Left ventricle myocardium inferior (tissue), 1 donor: ENCODE data around the gene NCLN. TPM values are rescaled to one million over a fixed set of nuclear protein-coding genes. Genes with fewer than 3 reads are reported as not detected.
A peak's percentile ranks its signal among the peaks of the same experiment; 100 is the strongest.
"Not testable (repeated sequence)": the region's sequence is repeated elsewhere in the genome, so short reads cannot be mapped to it uniquely, and the experiment has no call there.

Source experiments
- DNase-seq: peaks from one replicate; pipeline ENCODE4 v3.0.0-alpha.2; 2020
- H3K27ac ChIP-seq: fragments of 200-600 bp; replicated peaks from 2 replicates; pipeline ENCODE4 v1.8.0; 2021
- H3K27me3 ChIP-seq: fragments of 200-600 bp; 2 replicates; pipeline ENCODE4 v1.8.0; 2021; ENCODE audit warnings: low read depth
- H3K36me3 ChIP-seq: fragments of 200-600 bp; 2 replicates; pipeline ENCODE4 v1.8.0; 2021
- H3K4me1 ChIP-seq: fragments of 200-600 bp; 2 replicates; pipeline ENCODE4 v1.8.0; 2021
- H3K4me3 ChIP-seq: fragments of 200-600 bp; 2 replicates; pipeline ENCODE4 v1.8.0; 2021; ENCODE audit warnings: mild to moderate bottlenecking, moderate library complexity
- H3K9me3 ChIP-seq: fragments of 200-600 bp; replicated peaks from 2 replicates; pipeline ENCODE4 v1.8.0; 2021
- intact Hi-C: fragments of 100-400 bp; cut with micrococcal nuclease; formaldehyde crosslinking; loops from one replicate; pipeline ENCODE4 v1.11.0; 2022
- total RNA-seq: library from RNA; stranded (reverse); fragmentation: NEBNext Ultra II Directional; extraction: Animal tissue kit (Norgen Biotek cat#: 25700); gene quantifications from one replicate; pipeline ENCODE4 v1.2.1, GENCODE V29; 2021
- TF ChIP-seq, protein P1 (sequence below): fragments of 200-600 bp; IDR thresholded peaks from 2 replicates; pipeline ENCODE4 v1.8.0; 2021; ENCODE audit warnings: antibody characterized with exemption, mild to moderate bottlenecking, borderline replicate concordance
- donor health status: DM: no; HTN: yes; CAD: no; lungs with severe emphysema.

NCLN gene
- total RNA-seq, 1 donor from 2014 or later: 28.3 TPM

DNA sequence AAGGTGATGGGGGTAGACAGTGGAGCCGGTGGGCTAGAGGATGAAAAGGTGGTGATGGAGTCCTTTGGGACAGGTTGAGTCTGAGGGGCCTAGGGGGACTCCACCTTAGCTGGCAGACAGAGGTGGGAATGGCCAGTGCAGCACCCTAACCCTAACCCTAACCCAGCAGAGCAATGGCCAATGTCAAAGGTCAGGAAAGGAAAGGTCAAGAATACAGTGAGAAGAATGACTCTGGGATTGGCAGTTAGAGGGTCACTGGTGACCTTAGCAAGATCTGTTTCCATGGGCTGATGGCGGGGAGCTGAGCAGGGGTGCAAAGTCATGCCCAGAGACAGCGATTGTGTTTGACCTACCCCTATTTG is 33.3 kb upstream of the NCLN start:
- no peak overlapping the region for H3K27ac ChIP-seq
- peaks cover 12% of the 10 kb centered on the region for H3K4me1 ChIP-seq
- no peak for DNase-seq
- peaks cover 22% of the 10 kb centered on the region for H3K27me3 ChIP-seq
- no peaks in the 10 kb centered on the region for H3K36me3 ChIP-seq
- no peak overlapping the region for H3K4me3 ChIP-seq
- intact Hi-C loops: no loop called here
- TF ChIP-seq, protein P1, sequence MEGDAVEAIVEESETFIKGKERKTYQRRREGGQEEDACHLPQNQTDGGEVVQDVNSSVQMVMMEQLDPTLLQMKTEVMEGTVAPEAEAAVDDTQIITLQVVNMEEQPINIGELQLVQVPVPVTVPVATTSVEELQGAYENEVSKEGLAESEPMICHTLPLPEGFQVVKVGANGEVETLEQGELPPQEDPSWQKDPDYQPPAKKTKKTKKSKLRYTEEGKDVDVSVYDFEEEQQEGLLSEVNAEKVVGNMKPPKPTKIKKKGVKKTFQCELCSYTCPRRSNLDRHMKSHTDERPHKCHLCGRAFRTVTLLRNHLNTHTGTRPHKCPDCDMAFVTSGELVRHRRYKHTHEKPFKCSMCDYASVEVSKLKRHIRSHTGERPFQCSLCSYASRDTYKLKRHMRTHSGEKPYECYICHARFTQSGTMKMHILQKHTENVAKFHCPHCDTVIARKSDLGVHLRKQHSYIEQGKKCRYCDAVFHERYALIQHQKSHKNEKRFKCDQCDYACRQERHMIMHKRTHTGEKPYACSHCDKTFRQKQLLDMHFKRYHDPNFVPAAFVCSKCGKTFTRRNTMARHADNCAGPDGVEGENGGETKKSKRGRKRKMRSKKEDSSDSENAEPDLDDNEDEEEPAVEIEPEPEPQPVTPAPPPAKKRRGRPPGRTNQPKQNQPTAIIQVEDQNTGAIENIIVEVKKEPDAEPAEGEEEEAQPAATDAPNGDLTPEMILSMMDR: no peak
- no peaks in the 10 kb centered on the region for H3K9me3 ChIP-seq

DNA sequence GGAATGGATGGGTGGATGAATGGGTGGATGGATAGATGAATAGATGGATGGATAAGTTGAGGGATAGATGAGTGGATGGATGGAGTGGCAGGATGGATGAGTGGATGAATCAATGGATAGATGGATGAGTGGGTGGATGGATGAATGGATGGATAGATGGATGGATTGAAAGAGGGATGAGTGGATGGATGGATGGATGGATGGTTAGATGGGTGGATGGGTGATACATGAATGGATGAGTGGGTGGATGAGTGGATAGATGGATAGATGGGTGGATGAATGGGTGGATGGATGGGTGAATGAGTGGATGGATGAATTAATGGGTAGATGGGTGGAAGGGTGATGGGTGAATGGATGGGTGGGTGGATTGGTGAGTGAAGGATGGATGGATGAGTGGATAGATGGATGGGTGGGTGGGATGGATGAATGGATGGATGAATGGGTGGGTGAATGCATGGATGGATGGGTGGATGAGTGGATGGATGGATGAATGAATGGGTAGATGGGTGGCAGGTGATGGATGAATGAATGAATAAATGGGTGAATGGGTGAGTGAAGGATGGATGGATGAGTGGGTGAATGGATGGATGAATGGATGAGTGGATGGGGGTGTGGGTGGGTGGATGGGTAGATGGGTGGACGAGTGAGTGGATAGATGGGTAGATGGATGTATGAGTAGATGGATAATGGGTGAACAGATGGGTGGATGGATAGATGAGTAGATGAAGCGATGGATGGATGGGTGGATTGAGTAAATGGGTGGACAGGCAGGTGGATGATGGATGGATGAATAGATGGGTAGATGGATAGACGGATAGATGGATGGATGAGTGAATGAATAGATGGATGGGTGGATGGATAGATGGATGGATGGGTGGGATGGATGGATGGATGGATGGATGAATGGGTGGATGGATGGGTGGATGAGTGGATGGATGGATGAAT is 32.2 kb upstream of the NCLN start:
- H3K4me3 ChIP-seq: no peak overlapping the region
- TF ChIP-seq, protein P1: no peak
- no peaks in the 10 kb centered on the region for H3K9me3 ChIP-seq
- no peaks in the 10 kb centered on the region for H3K36me3 ChIP-seq
- H3K27me3 ChIP-seq: peaks cover 22% of the 10 kb centered on the region
- no peak for DNase-seq
- no peak overlapping the region for H3K27ac ChIP-seq
- H3K4me1 ChIP-seq: peaks cover 12% of the 10 kb centered on the region
- intact Hi-C loops: no loop called here

DNA sequence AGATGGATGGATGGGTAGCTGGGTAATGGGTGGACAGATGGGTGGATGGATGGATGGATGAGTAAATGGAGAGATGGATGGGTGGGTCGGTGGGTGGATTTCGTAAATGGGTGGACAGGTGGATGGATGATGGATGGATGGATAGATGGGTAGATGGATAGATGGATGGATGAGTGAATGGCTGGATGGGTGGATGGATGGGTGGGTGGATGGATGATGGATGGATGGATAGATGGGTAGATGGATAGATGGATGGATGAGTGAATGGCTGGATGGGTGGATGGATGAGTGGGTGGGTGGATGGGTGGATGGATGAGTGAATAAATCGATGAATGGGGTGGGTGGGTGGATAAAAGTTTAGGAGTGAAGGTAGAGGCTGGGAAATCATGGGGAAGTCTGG is 31.3 kb upstream of the NCLN start:
- peaks cover 12% of the 10 kb centered on the region for H3K4me1 ChIP-seq
- H3K27ac ChIP-seq: peak overlapping the region; percentile 76
- H3K36me3 ChIP-seq, H3K9me3 ChIP-seq, intact Hi-C loops, DNase-seq: not testable (repeated sequence)
- H3K4me3 ChIP-seq: peak overlapping the region; percentile 37
- H3K27me3 ChIP-seq: peaks cover 22% of the 10 kb centered on the region

DNA sequence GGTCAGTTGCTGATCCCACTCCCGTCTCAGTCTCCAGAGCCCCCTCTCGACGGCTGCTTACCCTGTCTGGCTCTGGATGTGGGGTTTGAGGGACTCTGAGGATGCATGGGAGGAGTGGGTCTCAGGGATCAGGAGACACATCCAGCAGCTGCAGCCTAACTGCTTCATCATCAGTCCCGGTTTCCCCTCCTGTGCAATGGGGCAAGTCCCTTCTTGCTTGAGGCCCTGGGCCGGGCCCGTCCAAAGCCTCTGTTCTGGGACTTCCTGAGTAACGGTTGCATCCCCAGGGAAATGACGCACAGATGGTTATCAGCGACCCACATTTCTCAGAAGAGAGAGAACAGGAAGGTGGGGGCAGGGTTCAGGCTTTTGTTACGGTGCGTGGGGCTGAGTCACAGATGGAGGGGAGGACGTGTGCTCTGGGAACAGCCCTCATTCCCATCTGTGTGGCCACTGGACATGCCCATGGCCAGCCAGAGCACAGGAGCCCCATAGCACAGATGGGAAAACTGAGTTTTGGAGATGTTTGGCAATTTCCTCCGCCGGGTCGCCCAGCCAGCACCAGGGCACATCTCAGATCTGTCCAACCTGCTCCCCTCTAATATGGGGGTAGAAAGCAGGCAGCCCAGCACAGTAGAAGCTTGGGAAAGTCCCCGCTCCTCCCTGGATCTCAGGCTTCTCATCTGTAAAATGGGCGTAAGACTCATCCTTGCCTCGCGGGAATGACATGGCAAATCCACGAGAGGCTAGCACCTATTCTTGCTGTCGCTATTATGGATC is 30.6 kb upstream of the NCLN start:
- intact Hi-C loops: no loop called here
- peak overlapping the region; percentile 37 for H3K4me3 ChIP-seq
- H3K27me3 ChIP-seq: peaks cover 17% of the 10 kb centered on the region
- DNase-seq: peak; percentile 74
- peaks cover 6% of the 10 kb centered on the region for H3K9me3 ChIP-seq
- peak overlapping the region; percentile 76 for H3K27ac ChIP-seq
- TF ChIP-seq, protein P1: no peak
- no peaks in the 10 kb centered on the region for H3K36me3 ChIP-seq
- H3K4me1 ChIP-seq: peaks cover 12% of the 10 kb centered on the region

DNA sequence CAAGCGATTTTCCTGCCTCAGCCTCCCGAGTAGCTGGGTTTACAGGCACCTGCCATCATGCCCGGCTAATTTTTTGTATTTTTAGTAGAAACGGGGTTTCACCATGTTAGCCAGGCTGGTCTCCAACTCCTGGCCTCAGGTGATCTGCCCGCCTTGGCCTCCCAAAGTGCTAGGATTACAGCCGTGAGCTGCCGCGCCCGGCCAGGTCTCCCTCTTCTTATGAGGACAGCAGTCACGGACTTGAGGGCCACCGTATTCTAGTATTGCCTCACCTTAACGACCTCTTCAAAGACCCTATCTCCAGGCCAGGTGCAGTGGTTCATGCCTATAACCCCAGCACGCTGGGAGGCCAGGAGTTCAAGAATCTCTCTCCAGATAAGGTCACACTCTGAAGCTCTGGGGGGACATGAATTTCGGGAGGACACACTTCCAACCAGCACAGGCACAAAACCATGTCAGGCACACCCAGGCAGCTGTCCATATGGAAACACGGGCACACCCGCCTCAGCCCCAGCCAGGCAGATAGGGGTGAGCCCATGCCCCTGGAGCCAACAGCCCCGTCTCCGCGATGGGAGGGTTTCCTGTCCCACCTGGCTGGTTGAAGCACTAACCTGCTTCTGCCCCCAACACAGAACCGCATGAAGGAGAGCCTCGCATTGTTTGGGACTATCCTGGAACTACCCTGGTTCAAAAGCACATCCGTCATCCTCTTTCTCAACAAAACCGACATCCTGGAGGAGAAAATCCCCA is 28.5 kb upstream of the NCLN start:
- Histone ChIP-seq H3K27ac (no peak overlapping the region), H3K36me3 (no peaks in the 10 kb centered on the region), H3K27me3 (no peaks in the 10 kb centered on the region), H3K4me3 (no peak overlapping the region), H3K4me1 (peaks cover 12% of the 10 kb centered on the region), H3K9me3 (peaks cover 9% of the 10 kb centered on the region)
- no peak for DNase-seq
- intact Hi-C loops: no loop called here
- TF ChIP-seq, protein P1: no peak
